SK-N-SH (cell line): Measurements from ENCODE around the gene TCHHL1. TPM values are rescaled to one million over a fixed set of nuclear protein-coding genes. Genes with fewer than 3 reads are reported as not detected.

Experiments
- CTCF ChIA-PET: fragments of 300-600, 350-600 bp; formaldehyde crosslinking; extraction: SDS; loops from one replicate; lab custom pipeline; 2021; lab: Yijun Ruan, JAX
- POLR2A ChIA-PET: fragments of 350-600 bp; sonication (Branson Sonifier 250); formaldehyde crosslinking; extraction: SDS; loops from one replicate; lab custom pipeline; 2020; ENCODE audit warnings: antibody characterized with exemption, inconsistent platforms; lab: Yijun Ruan, JAX
- DNase-seq: peaks from one replicate; pipeline ENCODE4 v3.0.0; 2012
- H2AFZ ChIP-seq: fragments of 200-600 bp; sonication (generic); 2 replicates; pipeline ENCODE4 v1.8.1; 2016; ENCODE audit warnings: antibody characterized with exemption, mild to moderate bottlenecking, low read depth
- H3F3A ChIP-seq: fragments of 200-600 bp; sonication (generic); replicated peaks from 2 replicates; pipeline ENCODE3; 2016; ENCODE audit warnings: antibody characterized with exemption, mild to moderate bottlenecking; ENCODE audit not compliant: insufficient read depth
- H3K27ac ChIP-seq, 2 experiments: fragments of 200-500 bp in 1 of 2; fragments of 200-600 bp in 1 of 2; sonication (Bioruptor generic) in 1 of 2; sonication (generic), shearing (Covaris generic) in 1 of 2; 2 replicates each; pipeline versions ENCODE4 v1.5.1 to v1.6.1; 2014 to 2016; ENCODE audit warnings: low read depth in 2 of 2, inconsistent platforms in 1 of 2, low read length in 1 of 2, mild to moderate bottlenecking in 1 of 2, mixed read lengths in 1 of 2
- H3K27me3 ChIP-seq: fragments of 200-600 bp; sonication (generic), shearing (Covaris generic); 2 replicates; pipeline ENCODE4 v1.6.1; 2016; ENCODE audit warnings: mixed run types; ENCODE audit not compliant: insufficient read depth
- H3K36me3 ChIP-seq, 2 experiments: fragments of 200-500 bp in 1 of 2; fragments of 200-600 bp in 1 of 2; sonication (Bioruptor generic) in 1 of 2; sonication (generic) in 1 of 2; replicated peaks in 1 of 2; 2 replicates each; pipeline versions ENCODE3 to v1.5.1; 2014 to 2016; ENCODE audit warnings: low read length in 1 of 2, mild to moderate bottlenecking in 1 of 2; ENCODE audit not compliant: insufficient read depth in 2 of 2, control insufficient read depth in 1 of 2
- H3K4me1 ChIP-seq, 2 experiments: fragments of 200-500 bp in 1 of 2; fragments of 200-600 bp in 1 of 2; sonication (Bioruptor generic) in 1 of 2; sonication (generic), shearing (Covaris generic) in 1 of 2; 2 replicates each; pipeline versions ENCODE4 v1.5.1 to v1.6.1; 2014 to 2016; ENCODE audit warnings: low read depth in 1 of 2, low read length in 1 of 2, mixed run types in 1 of 2; ENCODE audit not compliant: insufficient read depth in 2 of 2, control insufficient read depth in 1 of 2
- H3K4me2 ChIP-seq: fragments of 200-600 bp; sonication (generic), shearing (Covaris generic); 2 replicates; pipeline ENCODE4 v1.6.1; 2017; ENCODE audit warnings: mixed run types
- H3K4me3 ChIP-seq, 2 experiments: fragments of 200-500 bp in 1 of 2; fragments of 200-600 bp in 1 of 2; sonication (Bioruptor generic) in 1 of 2; sonication (generic), shearing (Covaris generic) in 1 of 2; 2 replicates each; pipeline versions ENCODE4 v1.5.1 to v1.8.1; 2014 to 2016; ENCODE audit warnings: low read depth in 2 of 2, inconsistent platforms in 1 of 2, low read length in 1 of 2, mild to moderate bottlenecking in 1 of 2, mixed read lengths in 1 of 2, moderate library complexity in 1 of 2
- H3K79me2 ChIP-seq: fragments of 200-600 bp; sonication (generic); 2 replicates; pipeline ENCODE4 v1.8.1; 2017; ENCODE audit warnings: mild to moderate bottlenecking; ENCODE audit not compliant: insufficient read depth
- H3K9ac ChIP-seq: fragments of 200-600 bp; sonication (generic); 2 replicates; pipeline ENCODE4 v1.6.1; 2017; ENCODE audit warnings: mixed run types
- H3K9me2 ChIP-seq: fragments of 200-600 bp; sonication (generic); 2 replicates; pipeline ENCODE4 v1.6.1; 2017; ENCODE audit warnings: mixed run types
- H3K9me3 ChIP-seq: fragments of 200-600 bp; sonication (generic); 2 replicates; pipeline ENCODE4 v1.6.1; 2017; ENCODE audit warnings: mixed run types, mild to moderate bottlenecking, moderate library complexity
- H4K20me1 ChIP-seq: fragments of 200-600 bp; sonication (generic); 2 replicates; pipeline ENCODE4 v1.6.1; 2017; ENCODE audit warnings: mild to moderate bottlenecking, mixed run types; ENCODE audit not compliant: insufficient read depth
- FOXM1 ChIP-seq: IDR thresholded peaks from 2 replicates; pipeline ENCODE4 v1.4.0; 2012; ENCODE audit warnings: low read depth, mild to moderate bottlenecking
- GABPA ChIP-seq: IDR thresholded peaks from 2 replicates; pipeline ENCODE4 v1.4.0; 2012; ENCODE audit warnings: low read depth, mild to moderate bottlenecking
- IRF3 ChIP-seq: fragments of 150-350 bp; IDR thresholded peaks from 2 replicates; pipeline ENCODE4 v1.6.1; 2016; ENCODE audit warnings: mild to moderate bottlenecking, low read depth, low read length
- MAX ChIP-seq: IDR thresholded peaks from 2 replicates; pipeline ENCODE4 v1.4.0; 2012; ENCODE audit warnings: low read depth
- MEF2A ChIP-seq: IDR thresholded peaks from 2 replicates; pipeline ENCODE4 v1.4.0; 2012; ENCODE audit warnings: low read depth, borderline replicate concordance
- NRF1 ChIP-seq: IDR thresholded peaks from 2 replicates; pipeline ENCODE4 v1.6.1; 2012; ENCODE audit warnings: low read depth, mild to moderate bottlenecking, low read length
- POLR2AphosphoS5 ChIP-seq: IDR thresholded peaks from 2 replicates; pipeline ENCODE4 v1.6.1; 2012; ENCODE audit warnings: low read depth, low read length
- RCOR1 ChIP-seq: fragments of 150-350 bp; IDR thresholded peaks from 2 replicates; pipeline ENCODE4 v1.6.1; 2017; ENCODE audit warnings: antibody characterized with exemption, low read length
- REST ChIP-seq: IDR thresholded peaks from 2 replicates; pipeline ENCODE4 v1.6.1; 2012; ENCODE audit warnings: mild to moderate bottlenecking, low read depth, low read length, moderate library complexity
- RFX5 ChIP-seq: IDR thresholded peaks from 2 replicates; pipeline ENCODE4 v1.6.1; 2012; ENCODE audit warnings: mild to moderate bottlenecking, improper control_type of control experiment, low read length
- USF1 ChIP-seq: IDR thresholded peaks from 2 replicates; pipeline ENCODE4 v1.4.0; 2012; ENCODE audit warnings: low read depth, borderline replicate concordance
- USF2 ChIP-seq: fragments of 150-350 bp; IDR thresholded peaks from 2 replicates; pipeline ENCODE4 v1.6.1; 2017; ENCODE audit warnings: antibody characterized with exemption, low read length, low read depth, borderline replicate concordance
- ZBTB33 ChIP-seq: IDR thresholded peaks from 2 replicates; pipeline ENCODE4 v1.4.0; 2012; ENCODE audit warnings: low read depth, borderline replicate concordance
- WGBS: methylation state at CpG from one replicate; pipeline ENCODE4 v1.1.6; 2017; ENCODE audit warnings: low lambda C conversion rate; 5-methylcytosine and 5-hydroxymethylcytosine counted together
- polyA plus RNA-seq, 3 experiments: library from polyadenylated mRNA; depleted of rRNA; stranded (reverse); fragments of >200 nt; gene quantifications; 2 replicates each; pipeline ENCODE4 v1.2.3, GENCODE V29; 2012

Gene TCHHL1
- polyA plus RNA-seq, 1 of the 3 experiments (the other 2 are of a cell fraction): not detected

- Histone ChIP-seq H3K27me3 (peaks cover 60% of the 10 kb centered on the region), H3F3A (no peaks in the 10 kb centered on the region), H3K27ac (no peak overlapping the region), H3K79me2 (no peaks in the 10 kb centered on the region), H3K4me3 (no peak overlapping the region), H3K4me1 (no peaks in the 10 kb centered on the region), H3K36me3 (no peaks in the 10 kb centered on the region), H3K9ac (no peak overlapping the region), H3K9me2 (no peaks in the 10 kb centered on the region), H3K9me3 (no peaks in the 10 kb centered on the region), H2AFZ (no peak overlapping the region), H4K20me1 (no peaks in the 10 kb centered on the region), H3K4me2 (no peak overlapping the region)
- TF ChIP-seq IRF3: no peak
- TF ChIP-seq POLR2AphosphoS5: no peak
- TF ChIP-seq ZBTB33: no peak
- no peak for TF ChIP-seq MAX
- TF ChIP-seq USF1: no peak
- TF ChIP-seq FOXM1: no peak
- TF ChIP-seq RCOR1: no peak
- no peak for TF ChIP-seq USF2
- no peak for TF ChIP-seq GABPA
- no peak for TF ChIP-seq MEF2A
- no peak for TF ChIP-seq NRF1
- no peak for TF ChIP-seq RFX5
- TF ChIP-seq REST: no peak
- CTCF ChIA-PET: interaction anchor here (2.1 kb wide), 1 partner anchor 15 kb away, joined by 8 read pairs; no protein-coding TSS in a partner anchor
- 24% methylated on average over 1 of the region's 1 CpG for WGBS
- no peak for DNase-seq
- POLR2A ChIA-PET: interaction anchor here (0.6 kb wide), 1 partner anchor 399 kb away, joined by 3 read pairs; no protein-coding TSS in a partner anchor
Observed at GRCh38 chr1:152067929-152068328, 20.9 kb downstream of the TCHHL1 start.
